GM23338 (cell line): Measurements from ENCODE around the gene PDGFC. TPM values are rescaled to one million over a fixed set of nuclear protein-coding genes. Genes with fewer than 3 reads are reported as not detected.

Source experiments
- ATAC-seq: fragments of 200-7000 bp; cut with Tn5 transposase; 3 replicates; pipeline ENCODE4 v1.9.1; 2020
- DNase-seq: peaks from one replicate; pipeline ENCODE4 v3.0.0-alpha.2; 2015; ENCODE audit warnings: low spot score
- H2AFZ ChIP-seq: fragments of 200-600 bp; sonication (generic); 2 replicates; pipeline ENCODE4 v1.8.0; 2016; ENCODE audit warnings: antibody characterized with exemption, mild to moderate bottlenecking, moderate library complexity
- H3F3A ChIP-seq: fragments of 200-600 bp; sonication (generic); replicated peaks from 2 replicates; pipeline ENCODE4 v1.8.0; 2017; ENCODE audit warnings: antibody characterized with exemption, mixed run types, low read depth
- H3K27ac ChIP-seq: fragments of 200-600 bp; sonication (generic); 2 replicates; pipeline ENCODE4 v1.6.1; 2016; ENCODE audit warnings: low read depth
- H3K27me3 ChIP-seq: fragments of 200-600 bp; sonication (generic); 2 replicates; pipeline ENCODE4 v1.8.0; 2016; ENCODE audit warnings: mild to moderate bottlenecking, mixed run types, moderate library complexity; ENCODE audit not compliant: insufficient read depth
- H3K36me3 ChIP-seq: fragments of 200-600 bp; sonication (generic); 2 replicates; pipeline ENCODE4 v1.8.0; 2016; ENCODE audit warnings: mild to moderate bottlenecking; ENCODE audit not compliant: insufficient read depth
- H3K4me1 ChIP-seq: fragments of 200-600 bp; sonication (generic); 2 replicates; pipeline ENCODE4 v1.8.0; 2016; ENCODE audit warnings: mild to moderate bottlenecking, moderate library complexity; ENCODE audit not compliant: insufficient read depth
- H3K4me2 ChIP-seq: fragments of 200-600 bp; sonication (generic); 2 replicates; pipeline ENCODE4 v1.7.1; 2017; ENCODE audit warnings: mixed run types
- H3K4me3 ChIP-seq: fragments of 200-600 bp; sonication (generic); 2 replicates; pipeline ENCODE4 v1.6.1; 2016; ENCODE audit warnings: mixed run types
- H3K79me2 ChIP-seq: fragments of 200-600 bp; sonication (generic); replicated peaks from 2 replicates; pipeline ENCODE4 v1.8.0; 2017; ENCODE audit warnings: mild to moderate bottlenecking; ENCODE audit not compliant: insufficient read depth
- H3K9me2 ChIP-seq: fragments of 200-600 bp; sonication (generic); 2 replicates; pipeline ENCODE4 v1.8.0; 2017; ENCODE audit not compliant: insufficient read depth
- H4K20me1 ChIP-seq: fragments of 200-600 bp; sonication (generic); replicated peaks from 2 replicates; pipeline ENCODE4 v1.8.0; 2017; ENCODE audit warnings: mild to moderate bottlenecking; ENCODE audit not compliant: insufficient read depth
- H3K27ac Mint-ChIP-seq: 2 replicates; pipeline ENCODE4 v1.8.0; 2020; ENCODE audit warnings: inconsistent platforms, mild to moderate bottlenecking, moderate library complexity, mixed read lengths
- H3K27me3 Mint-ChIP-seq: 3 replicates; pipeline ENCODE4 v1.8.0; 2022; ENCODE audit warnings: low read depth, mild to moderate bottlenecking, moderate library complexity, mixed read lengths, inconsistent platforms; ENCODE audit not compliant: insufficient read depth, poor library complexity
- H3K36me3 Mint-ChIP-seq: 3 replicates; pipeline ENCODE4 v1.8.0; 2021; ENCODE audit warnings: low read depth, mild to moderate bottlenecking, inconsistent platforms, moderate library complexity, mixed read lengths
- H3K4me1 Mint-ChIP-seq: 3 replicates; pipeline ENCODE4 v1.8.0; 2020; ENCODE audit warnings: mild to moderate bottlenecking, inconsistent platforms, mixed read lengths
- H3K4me3 Mint-ChIP-seq: 3 replicates; pipeline ENCODE4 v1.8.0; 2021; ENCODE audit warnings: moderate library complexity, mild to moderate bottlenecking, inconsistent platforms, mixed read lengths
- H3K9me3 Mint-ChIP-seq: 3 replicates; pipeline ENCODE4 v1.8.0; 2020; ENCODE audit warnings: moderate library complexity, mild to moderate bottlenecking, inconsistent platforms, mixed read lengths
- EZH2 ChIP-seq: fragments of 200-600 bp; sonication (generic); IDR thresholded peaks from one replicate; pipeline ENCODE4 v1.8.0; 2017; ENCODE audit warnings: antibody characterized with exemption, mild to moderate bottlenecking, low read depth; ENCODE audit not compliant: unreplicated experiment
- EZH2phosphoT487 ChIP-seq: fragments of 200-600 bp; sonication (generic); IDR thresholded peaks from one replicate; pipeline ENCODE4 v1.8.1; 2018; ENCODE audit warnings: antibody characterized with exemption; ENCODE audit not compliant: unreplicated experiment
- JUNB ChIP-seq: IDR thresholded peaks from one replicate; pipeline ENCODE4 v1.6.1; 2016; ENCODE audit warnings: antibody characterized with exemption; ENCODE audit not compliant: unreplicated experiment
- NANOG ChIP-seq: IDR thresholded peaks from 2 replicates; pipeline ENCODE4 v1.6.1; 2016; ENCODE audit warnings: antibody characterized with exemption, borderline replicate concordance
- polyA plus RNA-seq: library from polyadenylated mRNA; unstranded; fragments of >200 nt; fragmentation: Nextera tagmentation; extraction: Ambion mirVana; gene quantifications from 2 replicates; pipeline ENCODE4 v1.2.1, GENCODE V29; 2016
- total RNA-seq: library from RNA; depleted of rRNA; stranded (reverse); fragments of >200 nt; shearing (Covaris generic); gene quantifications from 2 replicates; pipeline ENCODE4 v1.2.3, GENCODE V29; 2014
- TF ChIP-seq, protein P1 (sequence below): fragments of 250-450 bp; sonication (Bioruptor Pico); IDR thresholded peaks from 2 replicates; pipeline ENCODE4 v1.5.0; 2020; ENCODE audit warnings: mild to moderate bottlenecking, moderate library complexity
- TF ChIP-seq, protein P2 (sequence below), 2 experiments: fragments of 200-600 bp in 1 of 2; sonication (generic) in 1 of 2; conservative IDR thresholded peaks; 2 replicates each; pipeline versions ENCODE4 v1.5.1 to v1.6.1; 2016 to 2017; ENCODE audit warnings: antibody characterized with exemption in 2 of 2, low read depth in 2 of 2, mild to moderate bottlenecking in 2 of 2, moderate library complexity in 1 of 2

The PDGFC gene
- total and polyA plus RNA-seq, 2 experiments from 2014 or later: 1.3 to 3.4 TPM

DNA sequence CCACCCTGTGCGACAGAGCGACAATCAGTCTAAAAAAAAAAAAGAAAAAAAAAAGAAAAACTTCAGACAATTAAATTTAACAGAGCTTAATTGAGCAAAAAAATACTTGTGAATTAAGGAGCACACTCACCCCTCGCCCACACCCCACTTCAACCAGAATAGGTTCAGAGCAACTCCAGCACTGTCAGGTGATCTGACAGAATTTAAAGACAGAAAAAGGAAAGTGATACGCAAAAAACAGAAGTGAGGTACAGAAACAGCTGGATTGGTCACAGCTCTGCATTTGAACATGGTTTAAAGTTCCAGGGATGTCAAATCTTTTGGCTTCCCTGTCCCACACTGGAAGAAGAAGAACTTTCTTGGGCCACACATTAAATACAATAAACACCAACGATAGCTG lies 174.4 kb downstream of the PDGFC start:
- H2AFZ ChIP-seq: no peak overlapping the region
- Mint-ChIP-seq H3K4me1 (peaks cover 6% of the 10 kb centered on the region; the same call in 2 of the 3 replicates), H3K27ac (no peak overlapping the region), H3K36me3 (no peaks in the 10 kb centered on the region), H3K9me3 (no peaks in the 10 kb centered on the region), H3K27me3 (no peaks in the 10 kb centered on the region), H3K4me3 (no peak overlapping the region)
- H3K79me2 ChIP-seq: no peaks in the 10 kb centered on the region
- H3K9me2 ChIP-seq: no peaks in the 10 kb centered on the region
- no peak overlapping the region for H3K27ac ChIP-seq
- peaks cover 6% of the 10 kb centered on the region; the same call in 1 of the 2 replicates for H3K4me1 ChIP-seq
- no peaks in the 10 kb centered on the region for H3F3A ChIP-seq
- TF ChIP-seq, protein P1, sequence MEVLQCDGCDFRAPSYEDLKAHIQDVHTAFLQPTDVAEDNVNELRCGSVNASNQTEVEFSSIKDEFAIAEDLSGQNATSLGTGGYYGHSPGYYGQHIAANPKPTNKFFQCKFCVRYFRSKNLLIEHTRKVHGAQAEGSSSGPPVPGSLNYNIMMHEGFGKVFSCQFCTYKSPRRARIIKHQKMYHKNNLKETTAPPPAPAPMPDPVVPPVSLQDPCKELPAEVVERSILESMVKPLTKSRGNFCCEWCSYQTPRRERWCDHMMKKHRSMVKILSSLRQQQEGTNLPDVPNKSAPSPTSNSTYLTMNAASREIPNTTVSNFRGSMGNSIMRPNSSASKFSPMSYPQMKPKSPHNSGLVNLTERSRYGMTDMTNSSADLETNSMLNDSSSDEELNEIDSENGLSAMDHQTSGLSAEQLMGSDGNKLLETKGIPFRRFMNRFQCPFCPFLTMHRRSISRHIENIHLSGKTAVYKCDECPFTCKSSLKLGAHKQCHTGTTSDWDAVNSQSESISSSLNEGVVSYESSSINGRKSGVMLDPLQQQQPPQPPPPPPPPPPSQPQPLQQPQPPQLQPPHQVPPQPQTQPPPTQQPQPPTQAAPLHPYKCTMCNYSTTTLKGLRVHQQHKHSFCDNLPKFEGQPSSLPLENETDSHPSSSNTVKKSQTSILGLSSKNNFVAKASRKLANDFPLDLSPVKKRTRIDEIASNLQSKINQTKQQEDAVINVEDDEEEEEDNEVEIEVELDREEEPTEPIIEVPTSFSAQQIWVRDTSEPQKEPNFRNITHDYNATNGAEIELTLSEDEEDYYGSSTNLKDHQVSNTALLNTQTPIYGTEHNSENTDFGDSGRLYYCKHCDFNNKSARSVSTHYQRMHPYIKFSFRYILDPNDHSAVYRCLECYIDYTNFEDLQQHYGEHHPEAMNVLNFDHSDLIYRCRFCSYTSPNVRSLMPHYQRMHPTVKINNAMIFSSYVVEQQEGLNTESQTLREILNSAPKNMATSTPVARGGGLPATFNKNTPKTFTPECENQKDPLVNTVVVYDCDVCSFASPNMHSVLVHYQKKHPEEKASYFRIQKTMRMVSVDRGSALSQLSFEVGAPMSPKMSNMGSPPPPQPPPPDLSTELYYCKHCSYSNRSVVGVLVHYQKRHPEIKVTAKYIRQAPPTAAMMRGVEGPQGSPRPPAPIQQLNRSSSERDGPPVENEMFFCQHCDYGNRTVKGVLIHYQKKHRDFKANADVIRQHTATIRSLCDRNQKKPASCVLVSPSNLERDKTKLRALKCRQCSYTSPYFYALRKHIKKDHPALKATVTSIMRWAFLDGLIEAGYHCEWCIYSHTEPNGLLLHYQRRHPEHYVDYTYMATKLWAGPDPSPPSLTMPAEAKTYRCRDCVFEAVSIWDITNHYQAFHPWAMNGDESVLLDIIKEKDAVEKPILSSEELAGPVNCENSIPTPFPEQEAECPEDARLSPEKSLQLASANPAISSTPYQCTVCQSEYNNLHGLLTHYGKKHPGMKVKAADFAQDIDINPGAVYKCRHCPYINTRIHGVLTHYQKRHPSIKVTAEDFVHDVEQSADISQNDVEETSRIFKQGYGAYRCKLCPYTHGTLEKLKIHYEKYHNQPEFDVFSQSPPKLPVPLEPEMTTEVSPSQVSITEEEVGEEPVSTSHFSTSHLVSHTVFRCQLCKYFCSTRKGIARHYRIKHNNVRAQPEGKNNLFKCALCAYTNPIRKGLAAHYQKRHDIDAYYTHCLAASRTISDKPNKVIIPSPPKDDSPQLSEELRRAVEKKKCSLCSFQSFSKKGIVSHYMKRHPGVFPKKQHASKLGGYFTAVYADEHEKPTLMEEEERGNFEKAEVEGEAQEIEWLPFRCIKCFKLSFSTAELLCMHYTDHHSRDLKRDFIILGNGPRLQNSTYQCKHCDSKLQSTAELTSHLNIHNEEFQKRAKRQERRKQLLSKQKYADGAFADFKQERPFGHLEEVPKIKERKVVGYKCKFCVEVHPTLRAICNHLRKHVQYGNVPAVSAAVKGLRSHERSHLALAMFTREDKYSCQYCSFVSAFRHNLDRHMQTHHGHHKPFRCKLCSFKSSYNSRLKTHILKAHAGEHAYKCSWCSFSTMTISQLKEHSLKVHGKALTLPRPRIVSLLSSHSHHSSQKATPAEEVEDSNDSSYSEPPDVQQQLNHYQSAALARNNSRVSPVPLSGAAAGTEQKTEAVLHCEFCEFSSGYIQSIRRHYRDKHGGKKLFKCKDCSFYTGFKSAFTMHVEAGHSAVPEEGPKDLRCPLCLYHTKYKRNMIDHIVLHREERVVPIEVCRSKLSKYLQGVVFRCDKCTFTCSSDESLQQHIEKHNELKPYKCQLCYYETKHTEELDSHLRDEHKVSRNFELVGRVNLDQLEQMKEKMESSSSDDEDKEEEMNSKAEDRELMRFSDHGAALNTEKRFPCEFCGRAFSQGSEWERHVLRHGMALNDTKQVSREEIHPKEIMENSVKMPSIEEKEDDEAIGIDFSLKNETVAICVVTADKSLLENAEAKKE: no peak
- TF ChIP-seq, protein P2, sequence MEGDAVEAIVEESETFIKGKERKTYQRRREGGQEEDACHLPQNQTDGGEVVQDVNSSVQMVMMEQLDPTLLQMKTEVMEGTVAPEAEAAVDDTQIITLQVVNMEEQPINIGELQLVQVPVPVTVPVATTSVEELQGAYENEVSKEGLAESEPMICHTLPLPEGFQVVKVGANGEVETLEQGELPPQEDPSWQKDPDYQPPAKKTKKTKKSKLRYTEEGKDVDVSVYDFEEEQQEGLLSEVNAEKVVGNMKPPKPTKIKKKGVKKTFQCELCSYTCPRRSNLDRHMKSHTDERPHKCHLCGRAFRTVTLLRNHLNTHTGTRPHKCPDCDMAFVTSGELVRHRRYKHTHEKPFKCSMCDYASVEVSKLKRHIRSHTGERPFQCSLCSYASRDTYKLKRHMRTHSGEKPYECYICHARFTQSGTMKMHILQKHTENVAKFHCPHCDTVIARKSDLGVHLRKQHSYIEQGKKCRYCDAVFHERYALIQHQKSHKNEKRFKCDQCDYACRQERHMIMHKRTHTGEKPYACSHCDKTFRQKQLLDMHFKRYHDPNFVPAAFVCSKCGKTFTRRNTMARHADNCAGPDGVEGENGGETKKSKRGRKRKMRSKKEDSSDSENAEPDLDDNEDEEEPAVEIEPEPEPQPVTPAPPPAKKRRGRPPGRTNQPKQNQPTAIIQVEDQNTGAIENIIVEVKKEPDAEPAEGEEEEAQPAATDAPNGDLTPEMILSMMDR (conservative IDR thresholded peaks at IDR 0.05; ENCODE audit: low read depth in 2 of 2): no peak
- TF ChIP-seq EZH2phosphoT487 (no peak), EZH2 (no peak), JUNB (no peak), NANOG (no peak)
- no peak overlapping the region for H3K4me2 ChIP-seq
- ATAC-seq (no peak), DNase-seq (no peak)
- H3K27me3 ChIP-seq: no peaks in the 10 kb centered on the region
- no peaks in the 10 kb centered on the region for H4K20me1 ChIP-seq
- H3K4me3 ChIP-seq: no peak overlapping the region
- H3K36me3 ChIP-seq: no peaks in the 10 kb centered on the region
